Left cardiac atrium (tissue), 4 donors: Measurements from ENCODE around the gene ADGRA1. TPM values are rescaled to one million over a fixed set of nuclear protein-coding genes. Genes with fewer than 3 reads are reported as not detected.

ENCODE experiments used
- ATAC-seq, 2 donors: fragments of 200-7000 bp; cut with Tn5 transposase; one replicate each; pipeline ENCODE4 v1.9.1; 2020; ENCODE audit warnings: mild to moderate bottlenecking in 2 of 2, moderate library complexity in 2 of 2
- DNase-seq: peaks from one replicate; pipeline ENCODE4 v3.0.0-alpha.2; 2020
- intact Hi-C, 2 donors: fragments of 100-400 bp; cut with DNase I; formaldehyde crosslinking; loops; one replicate each; pipeline versions ENCODE4 v1.14.1 to v1.15.1; 2022 to 2023
- total RNA-seq, 2 donors: library from RNA; stranded (reverse); fragmentation: NEBNext Ultra II Directional; extraction: Animal tissue kit (Norgen Biotek cat#: 25700); gene quantifications; one replicate each; pipeline ENCODE4 v1.2.1, GENCODE V29; 2021
- donor health status: DM: no; HTN: yes; CAD: no.
- donor health status: DM: no; HTN: yes; CAD: no; lungs with severe emphysema.
- donor health status: DM: yes; HTN: yes; CAD: no.
- donor health status: Dilated cardiomyopathy.

ADGRA1 gene
- total RNA-seq, 2 donors from 2014 or later = 0.10 TPM; not detected in 1

DNA sequence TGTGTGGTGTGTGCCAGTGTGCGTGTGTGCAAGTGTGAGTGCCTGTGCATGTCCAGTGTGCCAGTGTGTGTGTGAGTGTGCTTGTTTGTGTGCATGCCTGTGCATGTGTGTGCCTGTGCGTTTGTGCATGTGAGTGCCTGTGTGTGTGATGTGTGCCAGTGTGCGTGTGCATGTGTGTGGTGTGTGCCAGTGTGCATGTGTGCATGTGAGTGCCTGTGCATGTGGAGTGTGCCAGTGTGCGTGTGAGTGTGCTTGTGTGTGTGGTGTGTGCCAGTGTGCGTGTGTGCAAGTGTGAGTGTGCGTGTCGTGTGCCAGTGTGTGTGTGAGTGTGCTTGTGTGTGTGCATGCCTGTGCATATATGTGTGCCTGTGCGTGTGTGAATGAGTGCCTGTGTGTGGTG is 33.8 kb downstream of the ADGRA1 start:
- intact Hi-C loops = loop anchor here (5.0 to 10.0 kb wide), 2 partner anchors 284 to 287 kb away; no protein-coding TSS in a partner anchor
- ATAC-seq (no peak), DNase-seq (no peak)

DNA sequence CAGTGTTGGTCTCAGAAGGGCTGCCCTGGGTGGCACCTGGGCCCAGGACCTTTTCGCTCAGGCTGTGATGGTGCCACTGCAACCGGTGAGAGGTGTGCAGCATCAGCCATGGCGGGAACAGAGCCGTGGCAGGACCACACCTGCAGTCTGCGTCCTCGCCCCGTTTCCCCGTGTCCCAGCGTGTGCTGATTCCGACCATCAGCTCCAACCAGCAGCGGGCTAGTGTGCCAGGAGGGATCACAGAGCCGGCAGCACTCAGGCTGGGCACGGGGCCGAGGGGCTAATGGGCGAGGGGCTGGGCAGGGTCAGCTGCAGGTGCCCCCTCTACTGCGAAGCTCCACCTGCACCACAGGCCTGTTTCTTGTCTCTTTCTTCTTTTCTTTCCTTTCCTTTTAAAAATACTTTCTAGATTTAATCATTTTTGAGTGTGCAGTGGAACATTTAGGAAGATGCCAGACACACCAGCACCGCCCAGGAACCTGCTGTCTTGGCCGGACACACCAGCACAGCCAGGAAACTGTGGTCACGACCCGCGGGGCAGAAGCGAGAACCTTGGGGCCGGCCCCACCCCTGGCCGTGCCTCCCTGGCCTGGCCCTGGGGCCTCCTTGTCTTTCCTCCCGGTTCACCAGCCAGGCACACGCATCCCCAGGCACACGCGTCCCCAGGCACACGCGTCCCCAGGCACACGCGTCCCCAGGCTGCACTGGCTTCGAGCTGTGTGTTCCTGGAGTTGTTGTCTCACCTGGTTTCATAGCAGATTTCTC is 34.6 kb downstream of the ADGRA1 start:
- intact Hi-C loops = loop anchor here (5.0 to 10.0 kb wide), 2 partner anchors 285 to 288 kb away; no protein-coding TSS in a partner anchor
- ATAC-seq (no peak), DNase-seq (no peak)

DNA sequence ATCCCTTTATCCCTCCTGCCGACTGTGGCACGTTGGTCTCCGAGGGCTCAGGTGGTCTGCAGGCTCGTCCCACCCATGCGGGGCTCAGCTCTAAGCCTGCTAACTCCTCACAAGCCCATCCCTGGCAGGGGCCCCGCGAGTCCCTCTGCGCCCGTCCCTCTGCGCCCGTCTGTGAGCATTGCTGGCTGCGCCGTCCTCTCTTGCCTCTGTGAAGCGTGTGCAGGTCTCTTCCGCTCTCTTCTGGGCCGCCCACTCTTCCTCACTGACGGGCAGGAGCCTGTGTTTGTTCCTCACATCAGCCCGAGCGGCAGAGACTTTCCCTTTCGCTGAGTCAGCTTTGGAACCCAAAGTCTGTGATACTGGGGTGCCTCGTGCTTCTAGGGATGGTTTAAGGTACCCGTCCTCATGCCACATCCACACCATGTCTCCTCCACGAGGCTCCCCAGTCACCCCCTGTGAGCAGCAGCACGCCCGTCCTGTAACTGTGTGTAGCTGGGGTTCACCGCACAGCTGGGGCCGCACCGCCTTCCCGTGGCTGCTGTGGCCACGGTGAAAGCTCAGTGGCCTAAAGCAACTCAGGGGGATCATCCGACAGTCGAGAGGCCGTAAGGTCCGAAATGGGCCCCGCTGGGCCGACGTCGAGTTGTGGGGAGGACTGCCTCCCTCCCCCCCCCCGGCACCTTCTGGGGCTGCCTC is 35.5 kb downstream of the ADGRA1 start:
- DNase-seq (peak; percentile 9), ATAC-seq (no peak)
- intact Hi-C loops = loop anchor here (5.0 to 10.0 kb wide), 2 partner anchors 286 to 288 kb away; no protein-coding TSS in a partner anchor

DNA sequence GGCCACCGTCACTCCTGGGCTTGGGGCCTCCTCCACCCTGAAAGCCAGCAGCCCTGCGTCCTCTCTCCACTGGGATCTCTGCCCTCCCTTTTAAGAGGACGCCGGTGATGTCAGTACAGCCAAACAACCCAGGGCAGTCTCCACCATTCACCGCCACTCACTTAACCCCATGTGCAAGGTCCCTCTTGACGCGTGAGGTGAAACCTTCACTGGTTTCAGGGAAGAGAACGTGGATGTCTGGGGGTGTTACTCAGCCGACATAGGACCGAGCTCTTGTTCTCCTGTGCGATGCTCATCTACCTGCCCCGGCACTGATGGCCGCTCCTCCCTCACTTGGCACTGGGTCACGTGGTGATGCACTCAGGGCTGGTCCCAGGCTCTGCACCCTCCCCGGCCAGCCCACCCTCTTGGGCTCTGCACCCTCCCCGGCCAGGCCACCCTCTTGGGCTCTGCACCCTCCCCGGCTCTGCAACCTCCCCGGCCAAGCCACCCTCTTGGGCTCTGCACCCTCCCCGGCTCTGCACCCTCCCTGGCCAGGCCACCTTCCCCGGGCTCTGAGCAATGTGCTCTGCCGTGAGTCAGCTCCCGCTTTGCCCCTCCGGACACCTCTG is 36.1 kb downstream of the ADGRA1 start:
- intact Hi-C loops = loop anchor here (5.0 to 10.0 kb wide), 2 partner anchors 287 to 289 kb away; no protein-coding TSS in a partner anchor
- DNase-seq (peak; percentile 15), ATAC-seq (no peak)

DNA sequence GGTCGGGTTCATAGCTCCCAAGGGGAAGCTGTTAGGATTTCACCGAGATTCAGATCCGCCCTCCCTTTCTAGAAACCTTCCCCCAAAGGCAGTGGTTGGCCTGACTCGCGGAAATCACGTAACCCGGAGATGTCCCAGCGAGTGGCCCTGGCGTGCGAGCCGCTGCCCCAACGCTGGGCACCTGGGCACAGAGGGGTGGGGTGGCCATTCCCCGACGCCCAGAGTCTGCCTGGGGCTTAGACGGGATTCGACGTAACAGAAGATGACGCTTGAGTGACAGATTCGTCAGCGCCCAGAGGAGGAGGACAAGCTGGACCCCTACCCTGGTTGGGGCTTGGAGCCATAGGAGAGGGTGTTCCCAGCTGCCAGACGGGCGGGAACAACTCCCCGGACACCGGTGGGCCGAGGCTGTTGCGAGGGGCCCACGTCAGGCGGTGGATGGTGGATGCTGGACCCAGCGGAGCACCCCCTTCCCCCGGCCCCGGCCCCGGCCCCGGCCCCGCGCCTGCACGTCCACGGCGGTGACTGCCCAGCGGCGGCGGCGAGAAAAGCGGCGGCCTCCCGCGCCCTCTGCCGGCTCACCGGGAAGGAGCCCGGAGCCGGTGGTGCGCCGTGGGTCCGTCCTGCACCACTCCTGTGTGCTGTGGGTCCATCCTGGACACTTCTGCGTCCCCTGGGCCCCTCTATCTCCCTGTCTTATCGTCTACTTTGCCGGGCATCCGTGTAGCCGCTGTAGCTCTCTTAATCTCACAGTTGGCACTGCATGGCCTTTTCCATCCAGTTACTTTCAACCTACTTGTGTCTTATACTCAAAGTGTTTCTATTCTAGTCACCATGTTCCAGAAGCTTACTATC is 36.9 kb downstream of the ADGRA1 start:
- ATAC-seq = peak; percentile 74 to 77
- intact Hi-C loops = loop anchor here (5.0 to 10.0 kb wide), 2 partner anchors 287 to 290 kb away; no protein-coding TSS in a partner anchor

DNA sequence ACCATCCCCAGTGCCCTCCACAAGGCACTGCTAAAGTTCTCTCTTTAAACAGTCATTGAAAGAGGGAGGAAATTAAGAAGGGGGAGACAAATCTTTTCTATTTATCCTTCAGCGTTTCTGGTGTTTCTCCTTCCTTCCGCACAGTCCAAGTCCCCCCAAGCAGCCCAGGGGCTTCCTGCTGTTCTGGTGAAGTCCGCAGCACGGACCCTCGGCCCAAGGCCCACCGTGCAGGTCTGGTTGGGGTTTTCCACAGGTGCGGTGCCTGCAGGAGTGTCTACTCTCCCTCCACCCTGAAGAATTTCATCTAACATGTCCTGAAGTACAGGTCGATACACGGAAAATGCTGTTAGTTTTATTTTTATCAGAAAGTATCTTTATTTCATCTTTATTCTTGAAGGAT is 38.2 kb downstream of the ADGRA1 start:
- ATAC-seq (no peak), DNase-seq (no peak)
- intact Hi-C loops = loop anchor here in 1 of 2 donors (10.0 kb wide), 1 partner anchor 291 kb away; no protein-coding TSS in a partner anchor

More for the DNA sequence above, 36.9 kb downstream of the ADGRA1 start:
- peak; percentile 31 for DNase-seq

DNA sequence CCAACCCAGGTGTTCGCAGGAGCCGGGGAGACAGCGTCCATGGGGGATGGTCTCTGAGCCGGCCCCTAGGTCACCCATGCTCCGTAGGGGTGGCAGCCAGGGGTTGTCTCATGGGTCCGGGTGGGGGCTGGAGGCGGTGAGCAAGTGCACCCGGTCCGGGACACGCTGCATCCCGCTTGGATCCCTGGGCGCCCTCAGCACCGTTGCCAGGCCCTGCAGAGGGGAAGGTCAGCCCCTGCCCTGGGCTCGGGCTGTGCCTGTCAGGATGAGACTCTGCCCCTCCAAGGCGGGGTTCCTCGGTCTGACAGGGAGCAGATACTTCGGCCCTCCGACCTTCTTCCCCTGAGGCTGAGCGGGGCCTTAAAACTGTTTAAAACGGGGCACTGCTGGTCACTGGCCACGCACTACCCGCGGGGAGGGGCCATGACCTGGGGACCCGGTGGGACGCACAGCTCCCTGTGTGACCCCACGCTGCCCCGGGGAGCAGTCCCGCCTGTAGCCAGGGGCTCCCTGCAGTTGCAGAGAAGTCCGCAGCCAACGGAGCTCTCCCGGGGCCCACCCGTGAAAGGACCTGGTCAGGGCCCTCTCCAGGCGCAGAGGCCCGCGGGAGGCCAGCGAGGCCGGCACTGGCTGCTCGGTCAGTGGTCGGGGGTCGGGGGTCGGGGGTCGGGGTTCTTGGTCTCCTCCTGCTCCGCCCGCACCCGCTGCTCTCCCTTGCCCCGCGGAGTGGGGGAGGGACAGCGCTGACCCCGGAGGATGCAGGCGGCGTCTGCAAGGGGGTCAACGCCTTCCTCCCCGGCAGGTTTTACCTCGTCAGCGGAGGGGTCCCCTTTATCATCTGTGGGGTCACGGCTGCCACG is 38.9 kb downstream of the ADGRA1 start:
- intact Hi-C loops = loop anchor here in 1 of 2 donors (10.0 kb wide), 1 partner anchor 292 kb away; no protein-coding TSS in a partner anchor
- peak; percentile 18 for DNase-seq
- ATAC-seq = no peak

DNA sequence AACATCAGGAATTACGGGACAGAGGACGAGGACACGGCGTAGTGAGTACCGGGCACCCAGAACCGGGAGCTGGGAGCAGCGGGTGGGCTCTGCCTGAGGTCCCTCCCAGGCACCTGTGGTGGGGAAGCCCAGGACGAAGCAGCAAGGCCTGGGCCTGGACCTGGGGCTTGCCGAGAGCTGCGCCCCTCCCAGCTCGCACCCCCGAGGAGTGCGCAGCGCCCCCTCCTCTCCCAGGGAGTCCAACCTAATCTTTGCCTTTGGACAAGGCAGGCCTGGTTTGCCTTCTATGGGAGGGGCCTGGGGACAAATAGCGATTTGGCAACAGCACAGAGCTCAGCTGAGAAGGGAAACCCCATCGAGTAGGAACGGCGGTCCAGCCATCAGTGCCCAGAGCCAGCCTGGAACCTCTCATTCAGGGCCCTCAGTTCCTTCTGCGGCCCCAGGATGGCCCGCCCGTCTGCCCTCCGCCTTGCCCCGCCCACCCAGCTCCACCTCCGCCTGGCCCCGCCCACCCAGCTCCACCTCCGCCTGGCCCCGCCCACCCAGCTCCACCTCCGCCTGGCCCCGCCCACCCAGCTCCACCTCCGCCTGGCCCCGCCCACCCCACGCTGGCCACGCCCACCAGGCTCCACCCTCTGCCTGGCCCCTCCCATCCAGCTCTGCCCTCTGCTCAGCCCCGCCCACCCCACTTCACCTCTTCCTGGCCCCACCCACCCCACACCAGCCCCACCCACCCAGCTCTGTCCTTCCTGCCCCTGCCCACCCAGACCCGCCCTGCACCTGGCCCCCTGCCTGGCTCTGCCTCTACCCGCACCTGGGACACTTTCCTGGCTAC is 39.8 kb downstream of the ADGRA1 start:
- intact Hi-C loops = loop anchor here in 1 of 2 donors (10.0 kb wide), 1 partner anchor 293 kb away; no protein-coding TSS in a partner anchor
- DNase-seq = no peak
- no peak for ATAC-seq

DNA sequence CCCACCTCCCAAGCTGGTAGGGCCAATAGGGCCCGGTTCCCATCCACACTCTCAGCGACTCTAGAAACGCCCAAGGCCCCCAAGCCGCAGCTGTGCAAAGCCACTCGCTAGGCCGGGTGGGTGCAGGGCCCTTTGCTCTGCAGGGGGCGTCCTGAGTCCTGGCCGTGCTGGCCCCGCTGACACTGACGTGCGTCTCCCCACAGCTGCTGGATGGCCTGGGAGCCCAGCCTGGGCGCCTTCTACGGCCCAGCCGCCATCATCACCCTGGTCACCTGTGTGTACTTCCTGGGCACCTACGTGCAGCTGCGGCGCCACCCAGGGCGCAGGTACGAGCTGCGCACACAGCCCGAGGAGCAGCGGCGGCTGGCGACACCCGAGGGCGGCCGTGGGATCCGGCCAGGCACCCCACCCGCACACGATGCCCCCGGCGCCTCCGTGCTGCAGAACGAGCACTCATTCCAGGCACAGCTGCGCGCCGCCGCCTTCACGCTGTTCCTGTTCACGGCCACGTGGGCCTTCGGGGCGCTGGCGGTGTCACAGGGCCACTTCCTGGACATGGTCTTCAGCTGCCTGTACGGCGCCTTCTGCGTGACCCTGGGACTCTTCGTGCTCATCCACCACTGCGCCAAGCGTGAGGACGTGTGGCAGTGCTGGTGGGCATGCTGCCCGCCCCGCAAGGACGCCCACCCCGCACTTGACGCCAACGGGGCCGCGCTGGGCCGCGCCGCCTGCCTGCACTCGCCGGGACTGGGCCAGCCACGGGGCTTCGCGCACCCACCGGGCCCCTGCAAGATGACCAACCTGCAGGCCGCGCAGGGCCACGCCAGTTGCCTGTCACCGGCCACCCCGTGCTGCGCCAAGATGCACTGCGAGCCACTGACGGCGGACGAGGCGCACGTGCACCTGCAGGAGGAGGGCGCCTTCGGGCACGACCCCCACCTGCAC is 40.7 kb downstream of the ADGRA1 start:
- intact Hi-C loops = loop anchor here in 1 of 2 donors (10.0 kb wide), 1 partner anchor 294 kb away; no protein-coding TSS in a partner anchor
- no peak for ATAC-seq
- no peak for DNase-seq

DNA sequence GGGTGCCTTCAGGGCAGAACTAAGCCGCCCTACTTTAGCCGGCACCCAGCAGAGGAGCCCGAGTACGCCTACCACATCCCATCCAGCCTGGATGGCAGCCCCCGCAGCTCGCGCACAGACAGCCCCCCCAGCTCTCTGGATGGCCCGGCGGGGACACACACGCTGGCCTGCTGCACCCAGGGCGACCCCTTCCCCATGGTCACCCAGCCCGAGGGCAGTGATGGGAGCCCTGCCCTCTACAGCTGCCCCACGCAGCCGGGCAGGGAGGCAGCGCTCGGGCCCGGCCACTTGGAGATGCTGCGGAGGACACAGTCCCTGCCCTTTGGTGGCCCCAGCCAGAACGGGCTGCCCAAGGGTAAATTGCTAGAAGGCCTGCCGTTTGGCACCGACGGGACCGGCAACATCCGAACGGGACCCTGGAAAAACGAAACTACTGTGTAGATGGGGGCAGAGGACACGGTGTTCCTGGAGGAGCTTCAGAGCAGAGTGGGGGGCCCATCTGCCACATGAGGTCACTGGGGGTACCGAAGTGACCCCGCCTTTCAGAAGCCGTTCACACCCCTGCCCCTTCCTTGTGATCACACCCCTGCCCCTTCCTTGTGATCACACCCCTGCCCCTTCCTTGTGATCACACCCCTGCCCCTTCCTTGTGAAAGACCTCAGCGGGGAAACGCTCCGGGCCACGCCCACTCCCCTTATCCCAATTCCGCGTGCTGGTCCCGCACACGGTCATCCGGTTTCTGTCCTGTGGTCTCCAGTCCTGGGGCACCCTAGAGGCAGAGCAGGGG is 41.5 kb downstream of the ADGRA1 start:
- intact Hi-C loops = loop anchor here in 1 of 2 donors (10.0 kb wide), 1 partner anchor 294 kb away; no protein-coding TSS in a partner anchor
- DNase-seq (no peak), ATAC-seq (no peak)

DNA sequence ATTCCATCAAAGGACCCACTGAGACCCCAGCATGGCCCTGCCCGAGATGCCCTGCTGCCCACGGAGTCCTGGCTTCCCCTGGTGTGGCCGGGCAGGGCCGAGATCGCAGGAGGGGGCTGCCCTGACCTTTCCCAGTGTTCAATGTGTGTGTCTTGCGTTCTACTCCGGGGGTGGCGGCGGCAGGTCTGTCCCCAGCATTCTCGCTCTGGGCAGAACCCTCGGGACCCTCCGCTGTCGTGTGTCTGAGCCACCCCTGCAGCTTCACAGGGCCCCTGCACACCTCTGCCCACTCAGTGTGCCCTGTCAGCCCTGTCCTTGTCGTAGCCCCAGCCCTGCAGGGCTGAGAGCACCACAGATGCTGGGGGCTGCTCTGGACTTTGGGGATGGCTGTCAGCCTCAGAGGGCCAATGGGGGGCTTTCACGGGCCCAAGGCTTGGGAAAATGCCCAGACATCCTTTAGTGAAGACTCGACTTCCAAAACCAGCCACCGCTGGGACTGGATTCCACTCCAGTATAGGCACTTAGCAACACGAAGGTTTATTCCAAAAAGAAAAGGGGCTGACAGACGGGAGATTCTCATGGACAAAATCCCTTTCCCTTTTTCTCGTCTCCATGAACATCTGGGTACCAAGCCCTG is 42.3 kb downstream of the ADGRA1 start:
- intact Hi-C loops = loop anchor here in 1 of 2 donors (10.0 kb wide), 1 partner anchor 295 kb away; no protein-coding TSS in a partner anchor
- DNase-seq (no peak), ATAC-seq (no peak)

DNA sequence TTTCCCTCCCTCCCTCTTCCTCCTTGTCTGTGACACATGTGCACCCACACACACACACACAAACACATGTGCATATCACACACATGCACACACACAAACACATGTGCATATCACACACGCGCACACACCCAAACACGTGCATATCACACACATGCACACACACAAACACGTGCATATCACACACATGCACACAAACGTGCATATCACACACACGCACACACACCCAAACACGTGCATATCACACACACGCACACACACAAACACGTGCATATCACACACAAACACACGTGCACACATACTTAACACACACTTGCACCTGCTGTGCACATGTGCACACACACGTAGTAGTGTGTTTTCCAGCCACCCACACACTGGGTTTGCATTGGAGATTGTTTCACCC is 42.9 kb downstream of the ADGRA1 start:
- DNase-seq (no peak), ATAC-seq (no peak)
- intact Hi-C loops = no loop called here

DNA sequence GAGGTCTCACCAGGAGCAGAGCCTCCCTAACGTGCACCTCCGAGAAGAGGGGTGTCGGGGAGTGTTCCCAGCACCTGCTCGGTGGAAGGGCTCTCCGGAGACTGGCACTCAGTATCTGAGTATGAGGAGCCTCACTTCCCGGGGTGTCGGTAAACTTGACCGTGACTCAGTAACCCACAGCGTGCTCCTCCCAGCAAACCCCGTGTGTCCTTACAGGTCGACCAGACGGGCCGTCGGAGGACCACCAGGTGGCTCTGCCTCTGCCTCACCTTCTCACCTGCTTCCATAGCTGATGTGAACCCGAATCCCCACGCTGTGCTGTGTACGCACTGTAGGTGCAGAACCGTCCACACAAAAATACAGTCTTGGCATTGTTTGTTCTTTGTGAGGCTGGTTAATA is 43.3 kb downstream of the ADGRA1 start:
- ATAC-seq (no peak), DNase-seq (no peak)
- intact Hi-C loops = no loop called here

DNA sequence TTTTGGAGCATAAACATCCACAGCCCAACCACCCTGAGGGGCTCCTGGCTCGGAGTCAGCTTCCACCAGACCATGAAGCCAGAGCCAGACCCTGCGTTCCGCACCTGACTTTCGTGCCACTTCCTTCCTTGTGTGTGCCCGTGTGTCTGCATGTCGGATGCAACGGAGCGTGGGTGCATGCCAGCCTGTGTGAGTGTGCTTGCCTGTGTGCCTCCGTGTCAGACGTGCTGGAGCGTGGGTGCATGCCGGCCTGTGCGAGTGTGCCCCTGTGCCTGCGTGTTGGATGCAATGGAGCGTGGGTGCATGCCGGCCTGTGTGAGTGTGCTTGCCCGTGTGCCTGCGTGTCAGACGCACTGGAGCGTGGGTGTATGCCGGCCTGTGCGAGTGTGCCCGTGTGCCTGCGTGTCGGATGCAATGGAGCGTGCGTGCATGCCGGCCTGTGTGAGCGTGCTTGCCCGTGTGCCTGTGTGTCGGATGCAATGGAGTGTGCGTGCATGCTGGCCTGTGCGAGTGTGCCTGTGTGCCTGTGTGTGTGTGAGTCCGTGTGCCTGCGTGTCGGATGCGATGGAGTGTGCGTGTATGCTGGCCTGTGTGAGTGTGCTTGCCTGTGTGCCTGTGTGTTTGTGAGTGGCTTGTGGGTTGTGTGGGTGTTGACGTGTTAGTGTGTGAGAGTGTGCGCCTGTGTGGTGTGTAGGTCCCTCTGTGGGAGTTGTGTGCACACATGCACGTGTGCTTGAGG is 44.2 kb downstream of the ADGRA1 start:
- ATAC-seq = no peak
- no peak for DNase-seq
- intact Hi-C loops = no loop called here
